DMS153 (cell line): Measurements from ENCODE around the gene LRBA.
"Not testable (repeated sequence)": the region's sequence is repeated elsewhere in the genome, so short reads cannot be mapped to it uniquely, and the experiment has no call there.

Source experiments
- DNase-seq: peaks from one replicate; lab custom pipeline; 2025; lab: John Stamatoyannopoulos, UW

LRBA gene

DNA sequence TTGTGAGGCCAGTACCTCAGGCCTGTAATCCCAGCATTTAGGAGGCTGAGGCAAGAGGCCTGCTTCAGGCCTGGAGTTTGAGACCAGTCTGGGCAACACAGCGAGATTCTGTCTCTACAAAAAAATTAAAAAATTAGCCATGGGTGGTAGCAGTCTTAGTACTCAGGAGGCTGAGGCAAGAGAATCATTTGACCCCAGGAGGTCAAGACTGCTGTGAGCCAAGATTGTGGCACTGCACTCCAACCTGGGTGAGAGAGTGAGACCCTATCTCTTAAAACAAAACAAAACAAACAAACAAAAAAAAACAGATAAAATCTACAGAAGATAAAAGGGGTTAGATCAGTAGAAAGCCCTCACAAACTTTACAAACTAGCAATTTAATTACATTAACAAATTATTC is 352.4 kb downstream of the LRBA start:
- no peak for DNase-seq

DNA sequence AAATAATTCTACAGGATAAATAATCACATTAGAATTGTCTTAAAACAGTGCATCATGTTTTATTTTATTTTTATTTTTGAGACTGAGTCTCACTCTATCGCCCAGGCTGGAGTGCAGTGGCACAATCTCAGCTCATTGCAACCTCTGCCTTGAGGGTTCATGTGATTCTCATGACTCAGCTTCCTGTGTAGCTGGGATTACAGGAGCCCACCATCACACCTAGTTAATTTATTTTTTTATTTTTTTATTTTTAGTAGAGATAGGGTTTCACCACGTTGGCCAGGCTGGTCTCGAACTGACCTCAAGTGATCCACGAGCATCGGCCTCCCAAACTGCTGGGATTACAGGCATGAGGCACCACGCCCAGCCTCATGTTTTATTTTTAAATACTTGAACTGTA is 353.5 kb downstream of the LRBA start:
- not testable (repeated sequence) for DNase-seq

DNA sequence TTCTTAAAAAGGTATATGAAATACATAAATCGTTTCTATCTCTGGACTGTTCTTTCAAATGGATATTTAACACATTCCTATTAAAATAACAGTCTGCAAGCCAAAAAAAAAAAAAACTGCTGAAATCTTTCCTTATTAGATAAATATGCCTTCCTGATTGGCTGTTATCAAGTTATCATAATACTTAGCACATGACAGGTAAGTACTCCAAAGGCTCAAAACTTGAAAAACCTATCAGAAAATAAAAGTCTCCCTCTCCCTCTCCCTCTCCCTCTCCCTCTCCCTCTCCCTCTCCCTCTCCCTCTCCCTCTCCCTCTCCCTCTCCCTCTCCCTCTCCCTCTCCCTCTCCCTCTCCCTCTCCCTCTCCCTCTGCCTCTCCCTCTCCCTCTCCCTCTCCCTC is 356.8 kb downstream of the LRBA start:
- not testable (repeated sequence) for DNase-seq

DNA sequence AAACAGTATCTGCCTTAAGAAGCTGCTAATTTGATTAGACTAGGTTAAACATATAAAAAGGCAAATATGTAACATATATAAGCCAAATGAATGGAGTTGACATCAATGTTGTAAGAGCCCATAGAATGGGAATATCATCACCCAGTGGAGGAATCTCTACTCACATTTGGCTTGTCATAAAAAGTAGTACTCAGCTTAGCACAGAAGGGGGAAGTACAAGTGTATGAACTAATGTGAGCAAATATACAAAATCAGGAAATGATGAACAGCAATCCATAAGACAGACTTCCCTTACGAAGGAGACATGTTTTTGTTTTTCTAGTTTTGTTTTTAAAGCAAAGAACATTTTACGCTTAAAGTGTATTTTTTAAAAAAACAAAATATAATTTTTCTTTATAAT is 358.2 kb downstream of the LRBA start:
- no peak for DNase-seq

DNA sequence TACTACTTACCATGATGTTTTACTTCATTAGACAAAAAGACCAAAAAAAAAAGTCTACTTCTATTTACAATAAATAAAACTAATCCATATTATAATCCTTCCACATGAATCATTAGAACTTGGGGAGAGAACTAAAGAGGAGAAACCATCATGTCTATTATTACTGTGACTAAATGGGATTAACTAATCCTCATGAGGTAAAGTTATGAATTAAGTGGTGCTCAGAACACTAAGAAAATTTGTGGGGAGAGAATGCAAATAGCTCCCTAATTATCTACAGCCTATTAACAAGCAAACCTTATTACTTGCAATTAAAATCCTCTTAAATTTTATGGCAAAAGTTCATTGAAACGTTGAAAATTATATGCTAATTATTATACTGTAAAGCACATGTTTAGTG is 364.3 kb downstream of the LRBA start:
- no peak for DNase-seq

DNA sequence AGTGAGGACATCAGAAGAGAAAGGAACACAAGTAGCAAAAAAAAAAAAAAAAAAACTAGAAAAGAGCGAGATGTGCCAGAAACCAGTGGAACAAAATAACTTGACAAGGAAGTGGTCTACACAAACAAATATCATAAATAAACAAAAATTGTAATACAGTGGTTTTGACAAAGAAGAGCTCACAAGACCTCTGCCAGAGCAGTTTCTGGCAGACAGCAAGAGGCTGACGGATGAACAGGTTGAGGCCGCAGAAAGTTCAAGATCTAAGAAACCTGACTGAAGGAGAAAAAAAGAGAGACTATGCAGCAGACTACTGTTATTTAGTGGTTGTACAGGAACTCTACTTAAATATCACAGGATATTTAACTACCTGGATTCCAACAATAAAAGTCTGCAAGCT is 367.0 kb downstream of the LRBA start:
- DNase-seq: no peak

DNA sequence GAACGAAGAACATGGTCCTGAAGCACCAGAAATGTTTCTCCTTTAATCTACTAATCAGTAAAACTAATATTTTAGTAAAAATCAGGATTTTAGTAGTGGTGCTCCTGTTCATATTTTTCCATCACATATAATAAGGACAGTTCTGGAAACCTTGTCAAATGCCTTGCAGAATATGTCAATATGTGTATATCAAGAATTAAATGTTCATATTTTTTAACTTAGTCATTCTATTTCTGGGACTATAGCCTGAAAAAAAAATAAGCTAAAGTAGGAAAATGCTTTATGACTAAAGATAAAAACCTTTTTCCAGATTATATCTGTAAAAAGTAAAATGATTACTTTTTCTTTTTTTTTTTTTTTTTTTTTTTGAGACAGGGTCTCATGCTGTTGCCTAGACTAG is 368.1 kb downstream of the LRBA start:
- no peak for DNase-seq

DNA sequence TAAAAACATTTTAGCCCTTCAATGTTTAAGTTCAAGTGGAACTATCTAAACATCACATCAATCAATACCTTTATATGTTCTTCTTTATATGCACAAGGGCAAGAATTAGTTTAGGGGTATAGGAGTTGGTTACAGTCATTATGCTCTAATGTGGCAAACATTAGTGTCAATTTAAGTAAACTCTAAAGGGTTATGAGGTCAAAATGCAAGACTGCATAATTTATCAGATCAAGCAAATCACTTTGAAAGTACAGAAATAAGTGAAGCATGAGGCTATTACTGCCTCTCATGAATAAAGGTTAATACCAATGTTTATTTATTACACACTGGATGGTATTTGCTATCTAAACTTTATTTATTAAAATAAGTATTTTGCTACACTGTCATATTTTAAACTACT is 373.5 kb downstream of the LRBA start:
- DNase-seq: no peak

DNA sequence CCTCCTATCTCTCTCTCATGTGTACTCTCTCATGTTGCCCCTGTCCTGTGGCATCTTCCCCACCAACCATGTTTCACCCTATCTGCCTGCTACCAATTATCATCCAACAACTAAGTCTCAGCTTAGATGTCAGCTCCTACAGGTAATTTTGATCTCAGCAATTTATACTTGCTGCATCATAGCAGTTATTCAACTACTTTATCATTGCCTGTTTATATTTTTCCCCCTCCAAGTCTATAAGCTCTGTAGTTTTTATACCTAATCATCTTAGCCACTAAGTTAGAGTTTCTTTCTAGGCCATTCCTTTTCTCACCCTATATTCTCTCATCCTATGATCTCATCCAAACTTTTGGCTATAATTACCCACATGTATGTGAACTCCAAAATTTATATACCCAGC is 382.4 kb downstream of the LRBA start:
- no peak for DNase-seq

DNA sequence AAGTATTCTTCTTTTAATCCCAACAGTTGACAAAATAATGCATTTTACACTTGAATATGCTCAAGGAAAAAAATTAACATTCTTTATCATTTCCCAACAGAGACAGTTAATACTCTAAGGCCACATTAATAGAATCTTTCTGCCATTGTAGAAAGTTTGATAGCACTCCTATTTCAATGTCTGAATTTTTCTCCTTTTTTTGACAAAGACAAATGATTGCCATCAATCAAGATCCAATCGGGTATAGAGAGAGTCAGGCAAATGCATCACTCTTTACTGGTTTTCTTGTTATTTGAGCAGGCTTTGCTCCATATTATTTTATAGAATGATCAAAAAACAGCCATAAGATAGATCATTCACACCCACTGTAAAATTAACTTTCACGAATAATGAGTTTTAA is 387.0 kb downstream of the LRBA start:
- no peak for DNase-seq

DNA sequence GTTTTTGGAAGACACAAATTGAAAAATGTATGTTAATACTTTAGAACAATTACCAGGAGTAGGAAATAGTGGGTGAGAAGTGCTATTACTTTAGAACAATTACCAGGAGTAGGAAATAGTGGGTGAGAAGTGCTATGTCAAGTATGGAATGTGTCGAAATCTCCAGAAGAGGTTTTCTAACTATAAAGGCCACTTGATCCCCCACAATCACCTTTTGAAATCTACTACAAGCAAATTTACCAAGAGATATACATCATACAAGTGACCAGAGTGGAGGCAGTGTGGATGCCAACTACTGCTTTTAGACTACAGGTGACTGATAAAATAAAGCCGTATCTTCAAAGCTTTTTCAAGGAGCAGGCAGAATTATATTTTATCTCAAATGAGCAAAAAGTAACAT is 390.1 kb downstream of the LRBA start:
- no peak for DNase-seq

DNA sequence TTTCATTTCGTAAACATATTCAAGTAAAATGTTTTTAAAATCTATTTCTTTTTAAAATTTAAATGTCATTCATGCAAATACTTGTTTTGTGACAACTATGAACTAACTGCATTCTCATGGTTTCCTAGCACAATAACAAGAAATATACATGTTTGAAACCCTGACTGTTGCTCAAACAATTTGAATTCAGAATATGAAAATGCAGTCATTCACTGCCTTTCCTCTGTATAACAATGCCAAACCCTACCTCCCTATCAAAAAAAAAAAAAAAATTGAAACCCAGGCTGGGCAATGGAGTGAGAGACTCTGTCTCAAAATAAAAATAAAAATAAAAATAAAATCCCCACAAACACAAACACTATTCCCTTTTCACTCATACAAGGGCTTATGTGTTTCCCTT is 391.0 kb downstream of the LRBA start:
- no peak for DNase-seq

DNA sequence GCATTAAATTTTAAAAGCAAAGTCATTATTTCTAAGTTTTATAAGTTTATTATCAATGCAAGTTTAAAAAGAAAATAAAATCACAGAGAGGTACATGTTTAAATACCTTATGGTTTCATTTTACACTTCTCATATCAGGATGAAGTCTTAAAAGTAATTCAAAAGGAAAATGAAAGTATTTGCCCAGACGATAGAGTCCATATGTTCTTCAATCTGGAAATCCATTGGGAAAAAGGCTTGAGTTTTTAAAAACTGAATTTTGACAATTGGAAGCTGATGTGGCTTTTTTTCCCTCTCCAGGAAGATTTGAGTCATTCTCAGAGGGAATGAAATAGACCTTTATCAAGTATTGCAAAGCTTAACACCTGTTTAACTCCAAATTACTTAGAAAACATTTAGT is 396.0 kb downstream of the LRBA start:
- DNase-seq: no peak

DNA sequence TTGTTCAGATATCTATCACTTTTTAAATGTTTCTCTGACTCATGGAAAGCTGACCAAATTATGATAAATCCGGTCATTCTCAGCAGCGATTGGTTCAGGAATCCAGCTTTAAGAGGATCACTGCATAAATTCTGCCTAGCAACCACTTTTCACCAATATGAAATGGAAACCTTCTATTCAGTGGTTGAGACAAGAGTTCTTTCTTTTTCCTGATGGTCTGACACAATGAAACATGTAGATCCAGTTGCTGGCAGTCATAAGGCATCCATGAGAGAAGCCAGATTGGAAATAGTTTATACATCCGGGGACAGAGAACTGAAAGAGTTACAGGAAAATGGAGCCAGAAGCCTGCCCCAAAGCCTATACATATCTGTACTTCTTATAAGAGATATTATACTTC is 406.0 kb downstream of the LRBA start:
- DNase-seq: no peak

DNA sequence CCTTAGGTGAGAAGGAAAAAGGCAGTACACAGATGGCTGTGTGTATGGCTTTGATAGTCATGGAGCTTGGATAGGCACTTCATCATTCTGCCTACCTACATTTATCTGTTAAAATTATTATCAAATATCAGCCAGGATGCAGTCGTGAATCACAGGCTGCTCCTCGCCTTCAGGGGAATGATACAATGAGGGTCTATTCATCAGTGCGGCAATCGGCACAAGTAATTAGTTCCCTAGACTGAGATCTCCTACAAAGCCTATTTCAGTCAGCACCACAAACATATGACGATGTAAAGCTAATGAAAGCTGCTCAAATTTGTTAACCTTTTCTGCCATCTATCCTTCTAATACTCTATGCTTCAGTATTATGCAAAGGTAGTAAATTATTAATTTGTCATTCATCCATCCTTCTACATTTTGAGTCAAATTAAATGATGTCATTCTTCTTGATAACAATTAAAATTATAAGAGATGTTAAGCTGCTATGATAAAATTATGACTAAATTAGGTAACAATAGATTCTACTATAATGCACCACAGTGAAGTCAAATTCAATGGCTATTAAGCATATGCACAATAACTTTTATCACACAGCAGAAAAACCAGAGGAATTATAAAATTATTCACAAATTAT is 414.2 kb downstream of the LRBA start:
- DNase-seq: no peak

DNA sequence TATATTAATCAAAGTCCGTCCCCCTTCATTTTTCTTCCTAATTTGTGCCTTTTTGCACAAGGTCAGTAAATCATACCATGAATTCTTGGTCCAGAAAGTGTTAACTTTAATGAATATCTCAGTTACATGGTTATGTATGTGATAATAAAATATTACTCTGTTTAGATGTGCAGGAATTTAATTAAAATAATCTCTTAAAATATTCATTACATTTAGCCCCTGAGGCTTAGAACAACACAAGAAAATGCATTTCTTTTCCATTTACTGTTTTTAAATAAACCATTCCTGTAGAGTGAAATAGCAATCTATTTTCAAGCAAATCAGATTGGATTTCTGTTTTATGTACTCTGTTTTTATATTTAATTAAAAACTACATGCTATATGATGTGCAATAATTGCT is 415.5 kb downstream of the LRBA start:
- DNase-seq: no peak

DNA sequence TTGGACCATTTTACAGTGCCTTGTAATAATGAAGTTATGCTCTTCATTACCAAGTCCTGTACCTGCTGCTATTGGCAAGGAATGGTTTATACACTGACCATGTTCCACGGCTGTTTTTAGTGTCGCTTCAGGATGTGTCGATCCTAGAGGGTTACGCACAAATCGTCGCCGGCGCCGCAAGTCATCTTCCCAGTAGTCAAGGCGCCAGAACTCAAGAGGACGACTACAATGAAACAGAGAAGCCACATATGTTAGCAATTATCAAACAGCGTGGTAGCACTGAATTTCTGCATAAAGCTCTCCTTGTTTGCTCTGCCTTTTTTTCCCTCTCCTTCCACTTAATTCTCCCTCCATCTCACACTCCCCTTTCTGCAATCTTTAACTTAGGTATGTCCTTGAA is 416.2 kb downstream of the LRBA start:
- no peak for DNase-seq

DNA sequence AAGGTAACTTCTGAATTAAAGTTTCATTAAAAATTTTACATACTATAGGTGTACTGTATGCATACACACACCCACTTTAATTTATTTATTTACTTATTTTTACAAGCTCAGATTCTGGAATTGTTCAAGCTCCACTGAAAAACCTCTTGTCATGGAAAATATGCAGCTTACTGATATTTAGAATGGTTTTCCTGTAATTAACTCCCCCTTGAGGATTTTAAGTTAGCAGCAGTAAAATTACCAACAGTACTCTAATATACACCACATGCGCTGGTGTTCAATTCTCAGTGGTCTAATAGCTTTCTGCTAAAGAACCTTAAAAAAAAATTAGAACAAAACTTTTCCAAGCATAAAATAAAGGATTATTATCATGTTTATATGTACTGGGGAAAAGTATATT is 421.1 kb downstream of the LRBA start:
- no peak for DNase-seq

DNA sequence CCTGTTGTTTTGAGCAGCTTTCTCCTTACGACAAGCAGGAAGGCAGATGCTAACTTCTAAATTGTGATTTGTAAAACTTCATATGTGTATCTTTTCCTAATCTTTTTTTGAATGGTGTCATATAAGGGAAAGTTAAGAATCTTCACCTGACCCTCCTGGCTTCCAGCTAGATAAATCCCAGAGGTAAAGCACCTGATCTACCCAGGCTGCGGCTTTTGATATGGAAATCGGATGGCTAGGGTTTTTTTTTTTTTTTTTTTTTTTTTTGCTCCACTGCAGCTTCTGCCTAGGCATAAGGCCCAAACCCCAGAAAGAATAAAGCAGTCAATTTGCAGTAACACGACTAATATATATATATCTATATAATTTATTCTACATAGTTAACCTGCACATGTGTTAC is 423.2 kb downstream of the LRBA start:
- no peak for DNase-seq

DNA sequence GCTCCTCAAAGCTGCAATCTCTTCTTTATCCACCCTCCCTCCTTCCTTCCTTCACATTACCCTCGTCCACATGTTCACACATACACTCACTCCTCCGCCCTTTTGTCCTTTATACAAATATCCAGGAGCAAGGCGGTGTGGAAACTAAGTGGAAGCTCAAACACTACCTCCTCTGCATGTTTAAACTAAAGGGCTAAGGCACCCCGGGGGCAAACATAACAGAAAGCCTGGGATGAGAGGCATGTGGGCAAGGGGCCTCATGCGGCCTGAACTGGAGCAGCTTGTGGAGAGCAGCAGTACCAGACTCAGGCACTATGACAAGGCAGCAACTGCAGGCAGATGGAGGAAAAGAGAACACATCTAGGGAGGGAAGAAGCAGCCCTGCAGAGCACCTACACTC is 423.7 kb downstream of the LRBA start:
- DNase-seq: no peak

DNA sequence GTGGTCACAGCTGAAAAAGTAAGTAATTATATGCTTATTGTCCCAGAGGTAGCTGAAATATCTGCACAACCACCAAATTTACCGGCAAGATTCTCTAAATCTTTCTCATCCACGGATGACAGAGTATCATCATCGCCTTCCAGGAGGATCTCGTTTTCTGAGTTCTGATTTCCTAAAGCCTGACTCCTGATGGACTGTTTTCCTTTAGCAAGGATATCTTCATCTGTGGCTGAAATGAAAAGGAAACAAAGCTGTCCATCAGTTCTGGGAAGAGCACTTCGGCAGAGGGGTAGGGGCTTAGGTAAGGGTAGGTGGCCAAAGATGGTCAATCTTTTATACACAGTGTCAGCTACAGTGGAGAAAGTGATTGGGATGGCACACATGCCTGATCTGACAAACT is 424.5 kb downstream of the LRBA start:
- DNase-seq: no peak

DNA sequence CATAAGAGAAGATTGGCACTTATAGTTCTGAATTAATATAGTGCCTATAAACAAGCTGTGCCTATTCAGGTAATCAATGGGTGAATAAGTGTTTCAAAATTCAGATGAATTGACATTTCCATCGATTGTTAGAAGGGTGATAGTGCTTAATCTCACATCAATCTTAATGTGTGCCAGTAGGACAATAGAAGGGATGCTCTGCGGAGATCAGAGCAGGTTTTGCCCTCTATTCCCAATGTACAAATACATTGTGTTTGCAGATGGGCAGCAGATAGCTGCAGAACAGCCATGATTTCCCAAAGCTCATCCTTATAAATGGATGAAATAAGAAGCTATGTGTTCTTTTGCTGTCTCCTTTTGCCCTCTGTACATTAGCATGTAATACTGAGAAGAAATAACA is 425.9 kb downstream of the LRBA start:
- no peak for DNase-seq

DNA sequence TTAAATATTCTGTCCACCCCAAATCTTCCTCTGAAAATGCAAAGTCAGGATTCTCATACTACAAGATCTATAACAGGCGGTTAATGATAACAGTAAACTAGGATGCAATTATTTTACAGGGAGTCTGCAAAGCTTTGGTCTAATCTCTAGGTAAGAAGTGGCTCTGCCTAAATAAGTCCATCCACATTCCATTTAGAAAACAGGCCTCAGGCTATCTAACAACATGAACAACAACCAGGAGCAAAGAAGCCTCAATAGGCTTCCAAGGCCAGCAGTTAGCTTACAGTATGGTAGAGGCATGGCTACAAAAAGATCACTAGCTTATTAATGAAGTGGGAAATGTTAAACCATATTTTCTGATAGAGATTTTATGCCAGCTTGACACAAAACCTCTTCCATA is 426.8 kb downstream of the LRBA start:
- no peak for DNase-seq

DNA sequence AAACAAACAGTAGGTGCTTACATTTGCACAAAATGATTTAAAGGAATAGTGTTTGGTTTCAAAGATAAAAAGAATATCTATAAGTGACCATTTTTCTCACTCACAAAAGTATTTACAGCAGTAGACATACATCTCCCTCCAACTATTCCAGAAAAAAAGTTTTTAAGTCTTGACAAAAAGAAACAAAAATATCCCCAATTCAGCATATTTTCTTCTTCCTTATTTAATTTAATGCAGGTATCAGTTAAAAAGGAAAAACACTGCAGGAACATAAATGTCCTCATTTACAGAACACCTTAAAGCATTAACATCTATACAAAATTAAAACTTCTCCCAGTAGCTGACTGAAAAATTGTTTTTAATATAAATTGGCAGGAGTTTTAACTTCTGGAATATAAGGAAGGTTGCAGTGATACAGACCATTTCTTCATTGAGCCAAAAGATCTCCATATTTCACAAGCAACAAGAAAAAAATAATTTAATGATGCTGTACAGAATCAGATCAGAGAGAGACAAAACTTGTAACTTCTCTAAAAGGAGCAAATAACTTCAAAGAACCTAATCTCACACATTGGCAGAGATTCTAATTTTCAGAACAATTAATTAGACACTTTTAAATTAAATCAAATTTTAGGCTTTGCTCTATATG is 428.8 kb downstream of the LRBA start:
- DNase-seq: no peak
